Neuron (in vitro differentiated cells): Measurements from ENCODE around the gene TCF25.

Source experiments
- H2AFZ ChIP-seq: one replicate; pipeline ENCODE4 v1.6.1; 2013; ENCODE audit warnings: low read depth, mild to moderate bottlenecking, inconsistent platforms, low read length, moderate library complexity
- H3K27me3 ChIP-seq: one replicate; pipeline ENCODE4 v1.6.1; 2013; ENCODE audit warnings: low read length; ENCODE audit not compliant: insufficient read depth
- H3K36me3 ChIP-seq: one replicate; pipeline ENCODE4 v1.6.1; 2013; ENCODE audit warnings: low read length; ENCODE audit not compliant: insufficient read depth
- H3K4me1 ChIP-seq: one replicate; pipeline ENCODE4 v1.6.1; 2013; ENCODE audit warnings: low read length; ENCODE audit not compliant: insufficient read depth
- H3K4me3 ChIP-seq: 2 replicates; pipeline ENCODE4 v1.5.1; 2013; ENCODE audit warnings: mild to moderate bottlenecking, low read length, moderate library complexity
- H3K9me3 ChIP-seq: one replicate; pipeline ENCODE4 v1.6.1; 2013; ENCODE audit warnings: low read length

Gene TCF25

GRCh38 chr16:89918453-89919347, 45.3 kb downstream of the TCF25 start, which contains the start of gene MC1R:
TSS of gene MC1R (plus strand) at chr16:89918862. CDS start at chr16:89919259, 397 bp downstream.
- Histone ChIP-seq H3K27me3 (no peaks in the 10 kb centered on the region), H2AFZ (no peak within 1 kb of the TSS), H3K9me3 (no peaks in the 10 kb centered on the region), H3K36me3 (no peaks in the 10 kb centered on the region), H3K4me1 (peaks cover 14% of the 10 kb centered on the region), H3K4me3 (no peak within 1 kb of the TSS)

- H3K4me3 ChIP-seq: no peak overlapping the region
- no peak overlapping the region for H2AFZ ChIP-seq
- H3K9me3 ChIP-seq: no peaks in the 10 kb centered on the region
- no peaks in the 10 kb centered on the region for H3K27me3 ChIP-seq
- no peaks in the 10 kb centered on the region for H3K36me3 ChIP-seq
- H3K4me1 ChIP-seq: peaks cover 14% of the 10 kb centered on the region
Observed at GRCh38 chr16:89919535-89920406, 46.4 kb downstream of the TCF25 start.

- Histone ChIP-seq H3K27me3 (no peaks in the 10 kb centered on the region), H3K4me3 (no peak overlapping the region), H3K36me3 (peaks cover 2% of the 10 kb centered on the region), H3K4me1 (peaks cover 23% of the 10 kb centered on the region), H3K9me3 (no peaks in the 10 kb centered on the region), H2AFZ (no peak overlapping the region)
Observed at GRCh38 chr16:89920723-89921122, 47.3 kb downstream of the TCF25 start.

- Histone ChIP-seq H3K9me3 (no peaks in the 10 kb centered on the region), H3K4me3 (peak overlapping the region; percentile 73), H3K27me3 (no peaks in the 10 kb centered on the region), H2AFZ (no peak overlapping the region), H3K36me3 (peaks cover 4% of the 10 kb centered on the region), H3K4me1 (peaks cover 23% of the 10 kb centered on the region)
Observed at GRCh38 chr16:89921131-89921701, 47.8 kb downstream of the TCF25 start.

- Histone ChIP-seq H3K4me1 (peaks cover 23% of the 10 kb centered on the region), H3K9me3 (no peaks in the 10 kb centered on the region), H3K4me3 (peak overlapping the region; percentile 73), H3K27me3 (no peaks in the 10 kb centered on the region), H2AFZ (no peak overlapping the region), H3K36me3 (peaks cover 6% of the 10 kb centered on the region)
Observed at GRCh38 chr16:89921702-89922476, 48.5 kb downstream of the TCF25 start.

GRCh38 chr16:89922477-89922883, 49.1 kb downstream of the TCF25 start:
- Histone ChIP-seq H3K4me3 (peak overlapping the region; percentile 73), H2AFZ (peak overlapping the region; percentile 9), H3K27me3 (no peaks in the 10 kb centered on the region), H3K4me1 (peaks cover 23% of the 10 kb centered on the region), H3K9me3 (no peaks in the 10 kb centered on the region), H3K36me3 (peaks cover 12% of the 10 kb centered on the region)

GRCh38 chr16:89922884-89923639, 49.7 kb downstream of the TCF25 start, which contains the start of gene TUBB3:
TSS of gene TUBB3 (plus strand) at chr16:89923342. CDS start at chr16:89923402, 60 bp downstream.
- Histone ChIP-seq H3K9me3 (no peaks in the 10 kb centered on the region), H3K36me3 (peaks cover 18% of the 10 kb centered on the region), H3K4me3 (peak within 1 kb of the TSS; percentile 73), H3K4me1 (peaks cover 25% of the 10 kb centered on the region), H3K27me3 (no peaks in the 10 kb centered on the region), H2AFZ (peak within 1 kb of the TSS; percentile 9)

- Histone ChIP-seq H3K36me3 (peaks cover 20% of the 10 kb centered on the region), H3K9me3 (no peaks in the 10 kb centered on the region), H2AFZ (no peak overlapping the region), H3K4me1 (peaks cover 25% of the 10 kb centered on the region), H3K4me3 (peak overlapping the region; percentile 73), H3K27me3 (no peaks in the 10 kb centered on the region)
Observed at GRCh38 chr16:89923640-89924296, 50.4 kb downstream of the TCF25 start.

GRCh38 chr16:89924297-89924924, 51.0 kb downstream of the TCF25 start:
- Histone ChIP-seq H3K27me3 (no peaks in the 10 kb centered on the region), H3K9me3 (no peaks in the 10 kb centered on the region), H3K4me3 (peak overlapping the region; percentile 73), H3K4me1 (peaks cover 25% of the 10 kb centered on the region), H3K36me3 (peaks cover 24% of the 10 kb centered on the region), H2AFZ (no peak overlapping the region)

GRCh38 chr16:89924925-89925307, 51.5 kb downstream of the TCF25 start:
- Histone ChIP-seq H2AFZ (no peak overlapping the region), H3K4me3 (peak overlapping the region; percentile 73), H3K4me1 (peaks cover 25% of the 10 kb centered on the region), H3K36me3 (peaks cover 29% of the 10 kb centered on the region), H3K27me3 (no peaks in the 10 kb centered on the region), H3K9me3 (no peaks in the 10 kb centered on the region)

GRCh38 chr16:89925596-89926079, 52.2 kb downstream of the TCF25 start:
- Histone ChIP-seq H3K9me3 (no peaks in the 10 kb centered on the region), H3K4me1 (peaks cover 21% of the 10 kb centered on the region), H2AFZ (no peak overlapping the region), H3K36me3 (peaks cover 36% of the 10 kb centered on the region), H3K4me3 (peak overlapping the region; percentile 73), H3K27me3 (no peaks in the 10 kb centered on the region)
